ENCODE measurements around the gene GRK1. TPM values are rescaled to one million over a fixed set of nuclear protein-coding genes. Genes with fewer than 3 reads are reported as not detected.

Gene GRK1
- total and polyA plus RNA-seq, 2 experiments from 2014 or later: not detected

DNA sequence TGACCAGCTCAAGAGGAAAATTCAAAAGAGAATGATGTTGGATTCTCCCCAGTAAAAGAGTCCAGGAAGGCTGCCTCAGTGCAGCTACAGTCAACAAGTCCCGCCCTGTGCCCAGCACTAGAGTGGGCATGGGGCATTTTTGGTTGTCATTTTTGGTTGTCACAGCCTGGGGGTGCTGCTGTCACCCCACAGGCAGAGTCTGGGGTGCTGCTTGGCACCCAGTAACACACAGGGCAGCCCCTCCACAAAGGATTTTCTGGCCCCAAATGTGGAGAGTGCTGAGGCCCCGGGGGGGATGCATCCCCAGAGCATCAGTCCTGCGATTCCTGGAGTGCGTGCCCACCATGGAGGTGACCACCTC, 63.8 kb downstream of the GRK1 start:
- TF ChIP-seq EZH2 (IDR thresholded peaks at IDR 0.05; ENCODE audit: insufficient read depth, poor library complexity, severe bottlenecking): no peak
- TF ChIP-seq EZH2phosphoT487 (IDR thresholded peaks at IDR 0.05; ENCODE audit: insufficient read depth, low read depth): no peak
- in situ Hi-C loops (cut with MboI): no loop called here
- Histone ChIP-seq H3K4me3 (no peak overlapping the region), H3K9me3 (ENCODE audit: low read depth) (no peaks in the 10 kb centered on the region), H3K4me1 (ENCODE audit: insufficient read depth) (no peaks in the 10 kb centered on the region), H3F3A (ENCODE audit: insufficient read depth) (no peaks in the 10 kb centered on the region; the same call in 1 of the 2 replicates), H3K27me3 (replicated peaks; ENCODE audit: insufficient read depth) (peaks cover 4% of the 10 kb centered on the region; the same call in 1 of the 2 replicates), H3K9me2 (ENCODE audit: insufficient read depth) (no peaks in the 10 kb centered on the region), H3K36me3 (ENCODE audit: low read depth) (no peaks in the 10 kb centered on the region), H3K27ac (no peak overlapping the region), H3K4me2 (ENCODE audit: unreplicated experiment) (no peak overlapping the region), H4K20me1 (ENCODE audit: insufficient read depth) (no peaks in the 10 kb centered on the region), H2AFZ (no peak overlapping the region), H3K79me2 (ENCODE audit: insufficient read depth) (no peaks in the 10 kb centered on the region), H3K9ac (no peak overlapping the region)
- WGBS, 2 experiments (ENCODE audit: low coverage in 1 of 2, low lambda C conversion rate in 2 of 2, missing lambda C conversion rate in 2 of 2): 92 to 99% methylated on average over 4 of the region's 4 CpGs
- DNase-seq: no peak

- Histone ChIP-seq H4K20me1 (ENCODE audit: insufficient read depth) (no peaks in the 10 kb centered on the region), H3K9ac (no peak overlapping the region), H3K4me3 (no peak overlapping the region), H3K79me2 (ENCODE audit: insufficient read depth) (no peaks in the 10 kb centered on the region), H3K27ac (no peak overlapping the region), H3K9me2 (ENCODE audit: insufficient read depth) (no peaks in the 10 kb centered on the region), H3K4me1 (ENCODE audit: insufficient read depth) (no peaks in the 10 kb centered on the region), H3K27me3 (replicated peaks; ENCODE audit: insufficient read depth) (peaks cover 4% of the 10 kb centered on the region; the same call in 1 of the 2 replicates), H2AFZ (no peak overlapping the region), H3K36me3 (ENCODE audit: low read depth) (no peaks in the 10 kb centered on the region), H3F3A (ENCODE audit: insufficient read depth) (no peaks in the 10 kb centered on the region; the same call in 1 of the 2 replicates), H3K4me2 (ENCODE audit: unreplicated experiment) (no peak overlapping the region), H3K9me3 (ENCODE audit: low read depth) (no peaks in the 10 kb centered on the region)
- in situ Hi-C loops (cut with MboI): no loop called here
- no peak for TF ChIP-seq EZH2phosphoT487 (IDR thresholded peaks at IDR 0.05; ENCODE audit: insufficient read depth, low read depth)
- no peak for TF ChIP-seq EZH2 (IDR thresholded peaks at IDR 0.05; ENCODE audit: insufficient read depth, poor library complexity, severe bottlenecking)
- no peak for DNase-seq
- 75 to 76% methylated on average over 30 to 32 of the region's 32 CpGs for WGBS, 2 experiments (ENCODE audit: low coverage in 1 of 2, low lambda C conversion rate in 2 of 2, missing lambda C conversion rate in 2 of 2)
Measured at GRCh38 chr13:113731192-113732175, 64.5 kb downstream of the GRK1 start.

DNA sequence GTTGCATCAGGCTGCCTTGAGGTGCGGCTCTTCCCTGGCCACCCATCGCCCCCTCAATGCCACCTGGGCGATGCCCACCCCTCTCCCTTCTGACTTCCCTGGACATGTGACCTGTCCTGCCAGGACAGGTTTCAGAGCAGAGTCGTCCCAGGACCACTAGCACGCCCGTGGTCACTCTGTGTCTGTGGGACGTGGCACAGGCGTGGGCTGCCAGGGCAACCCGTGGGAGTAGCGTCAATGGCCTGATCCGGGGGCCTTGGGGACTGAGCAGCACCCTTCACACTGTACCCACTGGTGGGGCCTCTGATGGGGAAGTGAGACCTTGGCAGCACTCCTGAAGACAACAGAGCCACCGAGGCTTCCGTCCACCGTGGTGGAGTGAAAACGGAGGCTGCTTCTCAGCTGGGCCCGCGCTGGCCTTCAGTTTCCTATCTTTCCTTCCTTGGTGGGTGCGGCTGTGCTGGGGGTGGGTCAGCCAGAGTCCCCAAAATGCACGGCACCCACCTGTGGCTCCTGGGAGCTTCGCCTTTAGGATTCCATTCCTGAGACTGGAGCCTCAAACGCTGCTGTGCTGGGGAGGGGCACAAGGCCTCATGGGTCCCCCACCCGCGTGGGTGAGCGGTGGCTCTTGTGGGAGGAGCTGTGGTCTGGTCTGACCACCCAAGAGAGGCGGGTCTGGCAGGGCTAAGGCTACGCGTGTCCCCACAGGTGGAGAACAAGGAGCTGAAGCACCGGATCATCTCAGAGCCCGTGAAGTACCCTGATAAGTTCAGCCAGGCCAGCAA, 65.3 kb downstream of the GRK1 start:
- no peak overlapping the region for H3K27ac ChIP-seq
- H3K4me2 ChIP-seq (ENCODE audit: unreplicated experiment): no peak overlapping the region
- H3K27me3 ChIP-seq (replicated peaks; ENCODE audit: insufficient read depth): peaks cover 4% of the 10 kb centered on the region; the same call in 1 of the 2 replicates
- H3F3A ChIP-seq (ENCODE audit: insufficient read depth): no peaks in the 10 kb centered on the region; the same call in 1 of the 2 replicates
- in situ Hi-C loops (cut with MboI): no loop called here
- H3K79me2 ChIP-seq (ENCODE audit: insufficient read depth): no peaks in the 10 kb centered on the region
- H3K36me3 ChIP-seq (ENCODE audit: low read depth): no peaks in the 10 kb centered on the region
- no peak overlapping the region for H3K9ac ChIP-seq
- no peak for DNase-seq
- no peaks in the 10 kb centered on the region for H4K20me1 ChIP-seq (ENCODE audit: insufficient read depth)
- 82 to 84% methylated on average over 26 to 27 of the region's 29 CpGs for WGBS, 2 experiments (ENCODE audit: low coverage in 1 of 2, low lambda C conversion rate in 2 of 2, missing lambda C conversion rate in 2 of 2)
- no peaks in the 10 kb centered on the region for H3K9me2 ChIP-seq (ENCODE audit: insufficient read depth)
- H2AFZ ChIP-seq: no peak overlapping the region
- H3K4me1 ChIP-seq (ENCODE audit: insufficient read depth): no peaks in the 10 kb centered on the region
- H3K4me3 ChIP-seq: no peak overlapping the region
- TF ChIP-seq EZH2 (IDR thresholded peaks at IDR 0.05; ENCODE audit: insufficient read depth, poor library complexity, severe bottlenecking): no peak
- no peak for TF ChIP-seq EZH2phosphoT487 (IDR thresholded peaks at IDR 0.05; ENCODE audit: insufficient read depth, low read depth)
- H3K9me3 ChIP-seq (ENCODE audit: low read depth): no peaks in the 10 kb centered on the region
